ENCODE data around the gene VSTM2B. TPM values are rescaled to one million over a fixed set of nuclear protein-coding genes. Genes with fewer than 3 reads are reported as not detected.

VSTM2B gene
- total RNA-seq, 1 experiment from 2014 or later = not detected

- Histone ChIP-seq H3K9me3 (replicated peaks) (no peaks in the 10 kb centered on the region), H3K4me1 (no peaks in the 10 kb centered on the region), H3K4me3 (no peak overlapping the region), H3K36me3 (no peaks in the 10 kb centered on the region), H3K27ac (no peak overlapping the region), H3K27me3 (peaks cover 24% of the 10 kb centered on the region; the same call in 1 of the 2 replicates)
- DNase-seq = no peak
Measured at GRCh38 chr19:29515706-29516357, 10.0 kb upstream of the VSTM2B start.

- no peaks in the 10 kb centered on the region for H3K9me3 ChIP-seq (replicated peaks)
- no peak for DNase-seq
- no peaks in the 10 kb centered on the region for H3K4me1 ChIP-seq
- no peak overlapping the region for H3K27ac ChIP-seq
- peaks cover 19% of the 10 kb centered on the region; the same call in 1 of the 2 replicates for H3K27me3 ChIP-seq
- no peaks in the 10 kb centered on the region for H3K36me3 ChIP-seq
- no peak overlapping the region for H3K4me3 ChIP-seq
Measured at GRCh38 chr19:29516358-29516725, 9.5 kb upstream of the VSTM2B start.

- Histone ChIP-seq H3K9me3 (replicated peaks) (no peaks in the 10 kb centered on the region), H3K36me3 (no peaks in the 10 kb centered on the region), H3K27ac (no peak overlapping the region), H3K27me3 (peaks cover 19% of the 10 kb centered on the region; the same call in 1 of the 2 replicates), H3K4me1 (no peaks in the 10 kb centered on the region), H3K4me3 (no peak overlapping the region)
- DNase-seq = no peak
Measured at GRCh38 chr19:29516821-29517395, 8.9 kb upstream of the VSTM2B start.

GRCh38 chr19:29517412-29517811 lies 8.4 kb upstream of the VSTM2B start:
- DNase-seq = no peak
- Histone ChIP-seq H3K36me3 (no peaks in the 10 kb centered on the region), H3K4me1 (no peaks in the 10 kb centered on the region), H3K4me3 (no peak overlapping the region), H3K9me3 (replicated peaks) (no peaks in the 10 kb centered on the region), H3K27ac (no peak overlapping the region), H3K27me3 (peaks cover 19% of the 10 kb centered on the region; the same call in 1 of the 2 replicates)

GRCh38 chr19:29517946-29518345 lies 7.8 kb upstream of the VSTM2B start:
- Histone ChIP-seq H3K27me3 (peaks cover 20% of the 10 kb centered on the region; the same call in 1 of the 2 replicates), H3K27ac (no peak overlapping the region), H3K4me1 (no peaks in the 10 kb centered on the region), H3K36me3 (no peaks in the 10 kb centered on the region), H3K9me3 (replicated peaks) (no peaks in the 10 kb centered on the region), H3K4me3 (no peak overlapping the region)
- DNase-seq = no peak

- DNase-seq = no peak
- no peak overlapping the region for H3K27ac ChIP-seq
- no peaks in the 10 kb centered on the region for H3K4me1 ChIP-seq
- H3K36me3 ChIP-seq = no peaks in the 10 kb centered on the region
- no peak overlapping the region for H3K4me3 ChIP-seq
- H3K27me3 ChIP-seq = peaks cover 22% of the 10 kb centered on the region; the same call in 1 of the 2 replicates
- H3K9me3 ChIP-seq (replicated peaks) = no peaks in the 10 kb centered on the region
Measured at GRCh38 chr19:29519146-29519545, 6.6 kb upstream of the VSTM2B start.

- peaks cover 22% of the 10 kb centered on the region; the same call in 1 of the 2 replicates for H3K27me3 ChIP-seq
- DNase-seq = no peak
Measured at GRCh38 chr19:29519931-29520330, 5.9 kb upstream of the VSTM2B start.

GRCh38 chr19:29520390-29520789 lies 5.4 kb upstream of the VSTM2B start:
- no peak overlapping the region for H3K27ac ChIP-seq

More at GRCh38 chr19:29519931-29520330, 5.9 kb upstream of the VSTM2B start:
- no peaks in the 10 kb centered on the region for H3K9me3 ChIP-seq (replicated peaks)
- no peak overlapping the region for H3K27ac ChIP-seq
- H3K4me3 ChIP-seq = no peak overlapping the region
- no peaks in the 10 kb centered on the region for H3K36me3 ChIP-seq
- no peaks in the 10 kb centered on the region for H3K4me1 ChIP-seq

GRCh38 chr19:29521291-29522075 lies 4.3 kb upstream of the VSTM2B start:
- no peak for DNase-seq

More at GRCh38 chr19:29520390-29520789, 5.4 kb upstream of the VSTM2B start:
- peaks cover 22% of the 10 kb centered on the region; the same call in 1 of the 2 replicates for H3K27me3 ChIP-seq
- DNase-seq = no peak
- no peak overlapping the region for H3K4me3 ChIP-seq
- H3K36me3 ChIP-seq = no peaks in the 10 kb centered on the region
- no peaks in the 10 kb centered on the region for H3K9me3 ChIP-seq (replicated peaks)
- no peaks in the 10 kb centered on the region for H3K4me1 ChIP-seq

GRCh38 chr19:29523568-29523967 lies 2.2 kb upstream of the VSTM2B start:
- no peaks in the 10 kb centered on the region for H3K4me1 ChIP-seq
- H3K27ac ChIP-seq = no peak overlapping the region
- H3K36me3 ChIP-seq = no peaks in the 10 kb centered on the region
- H3K27me3 ChIP-seq = peaks cover 15% of the 10 kb centered on the region; the same call in 1 of the 2 replicates
- H3K4me3 ChIP-seq = no peak overlapping the region
- no peak for DNase-seq
- no peaks in the 10 kb centered on the region for H3K9me3 ChIP-seq (replicated peaks)

More at GRCh38 chr19:29521291-29522075, 4.3 kb upstream of the VSTM2B start:
- Histone ChIP-seq H3K4me3 (no peak overlapping the region), H3K9me3 (replicated peaks) (no peaks in the 10 kb centered on the region), H3K4me1 (no peaks in the 10 kb centered on the region), H3K27ac (no peak overlapping the region), H3K27me3 (peaks cover 15% of the 10 kb centered on the region; the same call in 1 of the 2 replicates), H3K36me3 (no peaks in the 10 kb centered on the region)

GRCh38 chr19:29524201-29524911 lies 1.4 kb upstream of the VSTM2B start:
- Histone ChIP-seq H3K4me1 (no peaks in the 10 kb centered on the region), H3K27ac (no peak overlapping the region), H3K9me3 (replicated peaks) (no peaks in the 10 kb centered on the region), H3K27me3 (peaks cover 15% of the 10 kb centered on the region; the same call in 1 of the 2 replicates), H3K36me3 (no peaks in the 10 kb centered on the region), H3K4me3 (no peak overlapping the region)
- no peak for DNase-seq

- Histone ChIP-seq H3K27me3 (peaks cover 9% of the 10 kb centered on the region; the same call in 1 of the 2 replicates), H3K27ac (no peak overlapping the region), H3K4me1 (no peaks in the 10 kb centered on the region), H3K4me3 (no peak overlapping the region), H3K36me3 (no peaks in the 10 kb centered on the region), H3K9me3 (replicated peaks) (no peaks in the 10 kb centered on the region)
- DNase-seq = no peak
Measured at GRCh38 chr19:29524912-29525831, 622 bp upstream of the VSTM2B start.

- Histone ChIP-seq H3K27me3 (0 out of 2 replicates have a peak, but pooled peaks cover 4% of the 10 kb centered on the region), H3K4me1 (no peaks in the 10 kb centered on the region), H3K27ac (no peak overlapping the region), H3K9me3 (replicated peaks) (no peaks in the 10 kb centered on the region), H3K36me3 (no peaks in the 10 kb centered on the region), H3K4me3 (no peak overlapping the region)
- no peak for DNase-seq
Measured at GRCh38 chr19:29526730-29527499, 1.1 kb downstream of the VSTM2B start.
